ENCODE data around the gene BHMT.
"Not testable (repeated sequence)": the region's sequence is repeated elsewhere in the genome, so short reads cannot be mapped to it uniquely, and the experiment has no call there.

Gene BHMT

DNA sequence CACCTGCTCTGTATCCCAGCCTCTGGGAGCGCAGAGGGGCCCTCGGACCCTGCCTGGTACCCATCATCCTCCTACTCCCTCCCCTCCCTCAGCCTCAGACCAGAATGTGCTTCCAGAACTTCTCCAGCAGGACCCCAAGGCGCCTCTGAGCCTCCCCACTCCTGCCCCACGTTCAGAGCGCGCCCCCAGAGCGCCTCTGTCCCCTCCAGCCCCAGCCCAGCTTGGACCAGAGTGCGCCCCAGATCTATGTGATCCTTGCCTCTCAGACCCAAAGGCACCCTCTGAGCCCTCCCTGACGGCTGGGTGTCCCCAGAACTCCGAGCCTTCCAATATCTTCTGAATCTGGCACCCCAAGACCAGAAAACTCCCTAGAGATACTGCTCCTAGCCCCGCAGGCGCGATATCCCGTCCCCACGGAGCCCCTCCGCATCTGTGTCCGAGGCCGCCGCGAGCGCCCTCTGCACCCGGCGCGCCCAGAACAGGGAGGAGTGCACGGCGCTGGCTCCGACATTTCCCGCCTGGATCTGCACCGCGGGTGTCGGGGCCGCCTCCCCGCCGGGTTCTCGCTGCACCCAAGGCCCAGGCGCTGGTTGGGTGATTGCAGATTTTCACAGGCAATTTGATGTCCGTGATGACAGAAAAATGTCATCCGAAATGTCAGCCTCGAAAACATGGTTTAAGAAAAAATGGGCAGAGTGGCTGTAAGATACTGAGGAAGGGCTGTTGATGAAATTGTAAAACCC, 522 bp downstream of the BHMT start:
- no peak for DNase-seq (ENCODE audit: low spot score)

DNA sequence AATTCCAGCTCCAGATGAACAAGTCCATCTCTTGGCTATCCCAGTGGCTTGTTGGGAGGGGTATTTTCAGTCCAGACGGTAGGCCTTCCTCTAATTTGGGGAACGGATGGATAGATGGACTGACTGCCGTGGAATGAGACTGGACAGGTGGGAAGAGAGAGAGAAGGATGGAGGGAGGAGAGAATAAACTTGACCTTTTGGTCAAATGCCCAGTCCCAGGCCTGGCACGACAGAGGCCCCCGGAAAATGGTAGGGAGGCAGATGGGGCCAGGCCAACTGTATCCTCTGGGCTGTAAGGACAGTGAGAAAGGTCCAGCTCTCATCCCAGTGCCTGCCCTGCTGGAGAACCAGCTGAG, 1.1 kb downstream of the BHMT start:
- no peak for DNase-seq (ENCODE audit: low spot score)

DNA sequence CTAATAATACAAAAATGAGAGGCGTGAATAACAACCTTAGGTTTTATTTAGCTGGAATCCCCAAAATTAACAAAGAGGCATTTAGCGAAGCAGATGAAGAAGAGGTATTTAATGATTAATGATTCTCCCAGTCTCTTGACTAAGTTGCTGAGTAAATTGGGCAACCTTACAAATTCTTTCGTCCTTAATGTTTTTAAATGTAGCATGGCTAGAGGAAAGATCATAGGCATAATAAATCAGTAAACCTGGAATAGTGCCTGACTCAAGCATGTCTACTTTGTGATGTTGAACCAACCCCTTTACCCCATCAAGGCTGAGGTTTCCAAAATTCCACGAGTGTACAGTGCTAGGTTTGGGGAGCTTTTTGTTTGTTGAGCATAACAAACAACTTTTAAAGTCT, 7.9 kb downstream of the BHMT start:
- no peak for DNase-seq (ENCODE audit: low spot score)

DNA sequence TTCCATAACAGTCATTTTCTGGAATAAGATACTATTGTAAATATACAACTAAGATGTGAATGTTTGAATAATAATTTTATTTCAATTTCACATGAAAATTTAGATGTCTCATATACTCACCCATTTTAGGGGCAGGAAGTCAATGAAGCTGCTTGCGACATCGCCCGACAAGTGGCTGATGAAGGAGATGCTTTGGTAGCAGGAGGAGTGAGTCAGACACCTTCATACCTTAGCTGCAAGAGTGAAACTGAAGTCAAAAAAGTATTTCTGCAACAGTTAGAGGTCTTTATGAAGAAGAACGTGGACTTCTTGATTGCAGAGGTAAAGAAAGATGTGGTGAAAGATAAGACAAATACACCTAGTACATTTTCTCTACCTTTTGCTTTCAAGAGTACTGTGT, 8.6 kb downstream of the BHMT start:
- DNase-seq (ENCODE audit: low spot score): no peak

DNA sequence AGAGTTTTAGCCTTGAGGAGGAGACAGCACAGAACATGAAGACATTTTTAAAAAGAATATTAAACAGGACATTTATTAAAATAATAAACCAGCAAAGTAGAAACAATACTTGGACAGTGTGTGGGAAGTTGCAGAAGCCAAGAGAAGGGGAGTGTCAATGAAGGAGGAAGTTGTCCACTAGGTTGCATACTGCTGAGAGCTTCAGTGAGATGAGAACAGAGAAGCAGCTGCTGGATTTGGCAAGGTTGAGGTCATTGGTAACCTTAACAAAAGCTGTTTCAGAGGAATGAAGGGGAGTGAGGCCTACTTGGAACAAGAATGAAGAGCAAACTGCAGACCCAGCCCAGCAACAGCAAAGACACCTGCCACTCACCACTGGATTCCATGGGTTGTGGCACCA, 11.4 kb downstream of the BHMT start:
- no peak for DNase-seq (ENCODE audit: low spot score)

DNA sequence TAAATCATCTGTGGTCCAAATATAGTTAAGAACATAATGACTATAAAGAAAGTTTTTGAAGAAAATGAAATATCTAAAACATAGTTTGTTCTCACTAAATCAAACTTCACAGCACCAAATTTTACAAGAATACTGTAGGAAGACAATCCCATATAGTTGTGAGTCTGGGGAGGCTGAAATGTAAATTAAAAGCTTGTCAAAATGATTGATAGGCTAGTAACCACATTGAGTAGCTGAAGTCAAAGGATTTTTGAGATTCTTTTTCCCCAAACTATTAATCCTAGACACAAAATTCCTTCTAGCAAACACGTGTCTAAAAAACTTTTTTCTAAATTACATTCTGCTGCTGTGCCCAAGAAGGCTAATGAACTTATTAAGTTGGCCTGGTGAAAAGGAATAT, 13.0 kb downstream of the BHMT start:
- no peak for DNase-seq (ENCODE audit: low spot score)

DNA sequence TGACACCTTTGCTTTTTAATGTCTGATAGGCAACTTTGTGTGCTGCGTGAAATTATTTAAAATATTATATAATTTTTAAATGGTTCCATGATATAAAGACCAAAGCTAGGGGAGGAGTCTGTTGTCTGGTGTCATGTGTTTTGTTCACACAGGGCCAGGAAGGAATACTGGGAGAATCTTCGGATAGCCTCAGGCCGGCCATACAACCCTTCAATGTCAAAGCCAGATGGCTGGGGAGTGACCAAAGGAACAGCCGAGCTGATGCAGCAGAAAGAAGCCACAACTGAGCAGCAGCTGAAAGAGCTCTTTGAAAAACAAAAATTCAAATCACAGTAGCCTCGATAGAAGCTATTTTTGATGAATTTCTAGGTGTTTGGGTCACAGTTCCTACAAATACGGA, 19.2 kb downstream of the BHMT start:
- DNase-seq (ENCODE audit: low spot score): no peak

DNA sequence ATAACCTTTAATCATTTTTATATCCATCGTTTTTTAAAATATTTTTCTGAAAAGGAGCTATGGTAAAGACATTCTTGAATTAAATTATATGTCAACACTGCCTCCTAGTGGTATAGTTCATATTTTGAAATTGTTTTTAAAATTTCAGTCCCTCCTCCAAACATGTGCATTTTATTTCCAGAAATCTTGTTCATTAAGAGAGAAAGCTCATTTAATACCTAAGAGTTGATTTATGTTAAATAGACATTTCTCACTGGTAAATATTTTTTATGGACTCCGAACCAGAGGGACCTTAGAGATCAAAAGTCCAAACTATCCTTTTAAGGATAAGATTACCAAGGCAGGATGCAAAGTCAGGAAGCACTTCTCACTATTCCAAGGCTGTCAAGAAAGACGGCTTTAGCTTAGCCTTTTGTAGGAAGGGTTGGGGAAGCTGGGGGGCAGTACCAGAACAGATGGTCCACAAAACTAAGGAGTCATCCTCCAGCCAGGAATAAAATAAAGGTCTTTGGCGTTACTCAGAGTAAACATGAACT, 21.6 kb downstream of the BHMT start:
- no peak for DNase-seq (ENCODE audit: low spot score)

DNA sequence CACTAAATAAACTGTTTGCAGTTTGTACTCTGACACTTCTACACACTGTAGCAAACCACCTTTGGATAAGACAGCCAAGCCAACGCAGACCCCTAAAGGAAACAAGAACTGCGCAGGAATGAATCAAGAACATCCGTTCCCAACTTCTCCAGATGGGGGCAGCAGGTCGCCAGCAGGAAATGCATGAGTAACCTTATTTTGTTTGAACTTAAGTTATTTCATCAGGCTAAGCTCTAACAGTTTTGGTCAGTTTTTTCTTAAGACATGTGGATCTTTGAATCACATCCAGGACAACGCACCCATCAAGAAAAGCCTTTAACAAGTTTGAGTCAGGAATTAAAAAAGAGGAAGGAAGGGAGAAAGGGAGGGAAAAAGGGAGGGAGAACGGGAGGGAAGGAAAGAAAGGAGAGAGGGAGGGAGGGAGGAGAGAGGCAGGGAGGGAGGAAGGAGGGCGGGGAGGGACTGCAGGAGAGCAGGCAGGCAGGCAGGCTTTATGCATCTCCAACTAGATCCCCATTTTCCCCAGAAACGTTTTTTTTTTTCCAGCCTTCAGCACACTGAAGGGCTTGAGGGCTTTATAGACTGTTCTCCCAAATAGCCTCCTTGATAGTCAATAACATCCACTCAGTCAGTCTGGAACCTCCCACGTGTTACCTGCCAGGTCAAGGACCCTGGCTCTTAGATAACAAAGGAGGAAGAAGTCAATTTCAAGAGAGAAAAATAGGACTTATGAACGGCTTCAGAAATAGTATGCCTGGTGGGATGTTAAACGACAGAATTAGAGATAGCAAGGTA, 22.2 kb downstream of the BHMT start:
- DNase-seq (ENCODE audit: low spot score): no peak

DNA sequence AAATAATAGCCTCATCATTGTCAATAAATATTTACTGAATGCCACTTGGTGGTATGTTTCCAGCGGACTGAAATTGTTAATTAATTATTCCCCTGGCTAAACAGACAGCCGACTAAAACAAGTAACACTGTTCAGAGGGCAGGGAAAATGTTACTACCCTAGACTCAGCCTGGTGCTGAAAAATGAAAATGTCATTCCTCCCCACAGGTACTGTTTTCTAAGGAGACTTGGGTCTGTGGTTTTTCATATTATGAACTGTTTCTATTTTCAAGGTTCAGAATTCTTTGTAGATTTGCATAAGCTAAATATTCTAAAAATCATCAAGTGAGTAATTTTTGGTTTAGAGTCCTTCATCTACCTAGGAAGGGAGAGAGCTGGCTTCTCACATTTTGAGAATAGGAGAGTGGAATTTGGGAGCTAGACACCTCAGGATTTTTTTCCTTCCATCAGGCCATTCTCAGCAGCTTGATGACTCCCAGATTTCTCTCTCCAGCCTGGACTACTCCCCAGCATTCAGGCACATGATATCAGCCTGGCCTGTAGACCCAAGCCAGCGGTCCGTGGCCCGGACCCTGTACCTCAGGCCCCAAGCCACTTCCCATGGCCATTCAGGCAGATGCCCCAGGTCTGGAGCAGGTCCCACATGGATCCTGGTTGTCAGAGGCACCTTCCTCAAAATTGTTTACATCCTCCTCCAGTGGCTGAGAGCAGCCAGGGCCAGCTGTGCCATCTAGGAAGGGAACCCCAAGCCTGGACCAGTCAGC, 24.4 kb downstream of the BHMT start:
- DNase-seq (ENCODE audit: low spot score): no peak

DNA sequence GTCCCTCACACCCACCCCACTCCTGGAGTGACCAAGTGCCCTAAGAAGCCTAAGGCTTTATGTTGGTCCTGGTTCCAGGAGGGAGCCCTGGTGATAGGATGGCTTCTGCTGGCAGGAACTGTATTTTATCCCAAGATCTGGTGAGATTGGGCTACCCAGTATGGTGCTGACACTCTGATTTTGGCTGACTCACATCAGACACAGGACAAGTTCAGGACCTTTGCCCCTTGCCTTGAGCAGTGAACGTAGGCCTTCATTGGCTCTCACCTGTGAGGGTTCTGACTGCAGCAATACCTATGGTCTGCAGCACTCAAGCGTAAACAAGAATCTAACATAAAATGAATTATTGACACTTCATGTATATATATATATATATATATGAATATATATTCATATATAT, 25.0 kb downstream of the BHMT start:
- DNase-seq (ENCODE audit: low spot score): no peak

DNA sequence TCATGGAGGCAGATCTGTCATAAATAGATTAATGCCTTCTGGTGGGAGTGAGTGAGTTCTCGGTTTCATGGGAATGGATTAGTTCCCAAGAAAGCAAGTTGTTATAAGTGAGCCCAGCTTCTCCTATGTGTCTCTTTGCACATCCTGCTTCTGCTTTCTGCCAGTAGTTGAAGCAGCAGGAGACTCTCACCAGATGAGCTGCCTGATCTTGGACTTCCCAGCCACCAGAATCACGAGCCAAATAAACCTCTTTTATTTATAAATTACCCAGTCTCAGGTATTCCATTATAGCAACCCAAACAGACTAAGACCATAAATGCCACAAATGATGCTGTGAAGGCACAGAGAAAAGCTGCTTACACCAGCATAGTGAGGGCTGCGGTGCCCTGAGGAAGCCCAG, 28.9 kb downstream of the BHMT start:
- no peak for DNase-seq (ENCODE audit: low spot score)

DNA sequence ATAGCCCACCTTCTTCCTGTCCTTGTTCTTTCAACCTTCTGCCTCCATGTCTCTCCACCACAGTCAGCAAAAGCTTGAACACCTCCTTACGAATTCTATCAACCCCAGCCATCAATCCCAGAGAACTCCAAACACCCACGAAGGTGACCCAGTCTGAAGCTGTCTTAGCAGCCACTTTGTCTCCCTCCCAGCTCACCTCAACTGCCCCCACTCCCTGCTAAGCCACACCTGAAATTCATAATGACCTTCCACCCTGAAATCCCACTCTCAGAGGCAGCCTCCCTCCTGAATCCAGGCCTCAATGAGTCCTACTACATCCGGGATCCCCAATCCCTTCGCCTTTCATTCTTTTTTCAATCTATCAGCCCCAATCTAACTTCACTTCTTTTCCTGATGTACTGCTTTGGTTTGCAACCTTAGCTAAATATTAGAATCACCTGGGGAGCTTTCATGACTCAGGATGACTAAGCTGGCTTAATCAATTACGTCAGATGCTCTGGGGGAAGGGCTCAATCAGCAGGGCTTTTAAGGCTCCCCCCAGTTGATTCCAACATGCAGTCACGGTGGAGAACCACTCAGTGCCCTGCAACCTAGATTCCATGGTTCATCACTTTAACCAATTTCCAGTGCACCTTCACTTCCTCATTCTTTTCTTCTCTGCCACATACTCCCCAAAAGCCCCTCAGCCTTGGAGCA, 32.2 kb downstream of the BHMT start:
- DNase-seq (ENCODE audit: low spot score): no peak

DNA sequence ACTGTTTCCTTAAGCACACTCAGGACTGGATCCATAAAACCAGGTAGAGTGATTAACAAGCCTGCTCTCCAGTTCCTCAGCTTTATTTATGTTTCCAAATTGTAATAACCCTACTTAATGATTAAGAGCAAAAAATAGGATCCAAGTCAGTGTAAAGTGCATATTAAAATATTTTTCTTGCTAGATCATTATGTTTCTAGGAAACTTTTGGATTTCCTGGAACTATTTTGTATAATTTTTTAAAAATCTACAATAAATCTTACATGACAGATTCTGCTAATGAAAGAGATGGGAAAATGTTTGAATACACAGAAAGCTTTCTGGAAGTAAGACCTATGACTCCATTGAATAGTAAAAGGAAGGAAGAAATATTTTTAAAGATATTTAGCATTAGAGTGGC, 35.5 kb downstream of the BHMT start:
- DNase-seq (ENCODE audit: low spot score): no peak

DNA sequence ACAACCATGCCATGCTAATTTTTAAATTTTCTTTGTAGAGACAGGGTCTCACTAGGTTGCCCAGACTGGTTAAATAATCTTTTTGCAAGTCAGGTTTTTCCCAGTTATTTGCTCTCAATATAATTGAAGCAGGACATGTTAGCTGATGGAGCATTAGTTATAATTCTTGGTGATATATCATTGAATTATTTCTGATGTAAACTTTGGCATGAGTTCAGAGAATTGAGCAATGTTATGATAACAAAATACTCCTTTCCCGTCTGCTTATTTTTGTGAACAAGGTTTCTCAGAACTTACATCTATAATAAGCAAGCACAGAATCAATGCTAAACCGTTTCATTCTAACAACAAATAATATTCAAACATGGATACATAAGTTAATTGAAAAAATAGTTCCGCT, 37.8 kb downstream of the BHMT start:
- DNase-seq (ENCODE audit: low spot score): no peak

DNA sequence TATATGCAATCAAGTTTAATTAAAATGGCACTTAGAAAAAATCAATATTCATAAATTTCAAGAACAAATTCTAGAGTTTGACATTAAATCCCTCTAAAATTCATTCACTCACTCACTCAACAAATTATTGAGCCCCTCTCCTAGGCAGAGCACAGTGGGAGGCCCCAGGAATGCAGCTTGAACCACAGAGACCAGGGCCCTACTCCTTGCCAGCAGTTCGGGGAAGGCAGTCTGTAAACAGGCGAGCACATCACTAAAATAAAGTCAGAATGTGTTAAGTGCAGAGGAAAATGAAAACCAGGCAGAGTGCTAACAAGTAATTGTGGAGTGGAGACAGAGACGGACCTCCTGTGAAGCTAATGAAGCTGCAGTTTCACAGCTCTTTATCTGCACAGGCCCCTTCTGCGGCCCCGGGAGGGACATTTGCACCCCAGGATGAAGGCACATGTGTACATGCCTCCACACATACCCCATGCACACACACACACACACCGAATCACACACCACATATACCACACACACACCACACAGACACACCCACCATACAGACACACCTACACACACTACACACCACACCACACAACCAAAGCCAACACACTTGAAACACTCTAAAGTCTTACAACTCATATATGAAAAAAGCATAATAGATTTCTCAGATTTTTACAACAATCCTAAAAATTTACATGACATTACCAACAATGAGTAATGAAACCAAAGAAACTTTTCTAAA, 40.5 kb downstream of the BHMT start:
- no peak for DNase-seq (ENCODE audit: low spot score)

DNA sequence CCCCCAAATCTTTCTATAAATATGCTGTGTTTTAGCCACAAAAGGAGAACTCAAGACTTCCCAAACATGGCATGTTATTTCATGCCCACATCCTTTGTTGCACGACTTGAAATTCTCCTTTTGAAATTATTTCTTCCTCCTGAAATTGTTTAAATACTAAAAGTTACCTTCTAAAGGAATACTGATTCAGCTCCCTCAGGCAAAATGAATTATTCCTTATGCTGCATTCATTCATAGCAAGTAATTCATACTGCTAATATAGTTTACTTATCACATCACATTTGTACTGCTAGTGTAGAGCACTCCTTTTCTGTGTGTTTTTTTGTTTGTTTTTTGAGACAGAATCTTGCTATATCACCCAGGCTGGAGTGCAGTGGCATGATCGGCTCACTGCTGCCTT, 45.7 kb downstream of the BHMT start:
- no peak for DNase-seq (ENCODE audit: low spot score)

DNA sequence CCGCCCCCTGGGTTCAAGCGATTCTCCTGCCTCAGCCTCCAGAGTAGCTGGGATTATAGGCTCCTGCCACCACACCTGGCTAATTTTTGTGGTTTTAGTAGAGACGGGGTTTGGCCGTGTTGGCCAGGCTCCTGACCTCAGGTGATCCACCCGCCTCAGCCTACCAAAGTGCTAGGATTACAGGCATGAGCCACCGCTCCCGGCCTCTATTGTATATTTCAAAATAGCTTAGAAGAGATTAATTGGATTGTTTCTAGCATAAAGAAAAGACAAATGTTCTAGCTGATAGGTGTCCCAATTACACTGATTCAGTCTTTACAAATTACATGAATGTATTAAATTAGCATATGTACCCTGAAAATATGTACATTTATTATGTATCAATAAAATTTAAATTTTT, 50.0 kb downstream of the BHMT start:
- DNase-seq (ENCODE audit: low spot score): not testable (repeated sequence)

DNA sequence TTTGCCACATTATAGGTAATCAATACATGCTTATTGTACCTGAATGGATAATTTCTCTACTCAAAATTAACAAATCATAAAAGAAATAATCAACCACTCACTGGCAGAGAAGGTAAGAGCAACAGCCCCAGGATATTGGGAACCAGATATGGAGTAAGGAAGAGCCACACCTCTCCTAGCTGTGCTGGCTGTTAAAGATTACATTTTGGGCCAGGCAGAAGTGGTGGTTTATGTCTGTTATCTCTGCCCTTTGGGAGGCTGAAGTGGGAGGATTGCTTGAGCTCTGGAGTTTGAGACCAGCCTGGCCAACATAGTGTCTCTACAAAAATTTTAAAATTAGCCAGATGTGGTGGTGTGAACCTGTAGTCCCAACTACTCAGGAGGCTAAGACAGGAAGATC, 56.4 kb downstream of the BHMT start:
- no peak for DNase-seq (ENCODE audit: low spot score)

DNA sequence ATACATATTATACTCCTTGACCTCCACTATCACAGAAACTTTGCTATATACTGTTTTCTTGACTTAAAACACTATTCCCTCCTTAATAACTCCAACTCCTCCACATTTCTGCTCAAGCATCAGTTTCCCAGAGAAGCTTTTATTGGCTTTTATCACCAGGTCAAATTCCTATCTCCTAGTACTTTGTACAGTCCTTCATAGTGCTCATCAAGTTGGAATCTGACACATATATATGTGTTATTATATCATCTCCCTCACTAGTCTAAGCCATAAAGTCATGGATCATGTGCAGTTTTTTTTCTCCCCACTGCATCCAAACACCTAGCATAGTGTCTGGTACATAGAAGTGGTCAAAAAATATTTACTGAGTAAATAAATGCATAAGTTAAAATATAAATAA, 59.1 kb downstream of the BHMT start:
- DNase-seq (ENCODE audit: low spot score): no peak

DNA sequence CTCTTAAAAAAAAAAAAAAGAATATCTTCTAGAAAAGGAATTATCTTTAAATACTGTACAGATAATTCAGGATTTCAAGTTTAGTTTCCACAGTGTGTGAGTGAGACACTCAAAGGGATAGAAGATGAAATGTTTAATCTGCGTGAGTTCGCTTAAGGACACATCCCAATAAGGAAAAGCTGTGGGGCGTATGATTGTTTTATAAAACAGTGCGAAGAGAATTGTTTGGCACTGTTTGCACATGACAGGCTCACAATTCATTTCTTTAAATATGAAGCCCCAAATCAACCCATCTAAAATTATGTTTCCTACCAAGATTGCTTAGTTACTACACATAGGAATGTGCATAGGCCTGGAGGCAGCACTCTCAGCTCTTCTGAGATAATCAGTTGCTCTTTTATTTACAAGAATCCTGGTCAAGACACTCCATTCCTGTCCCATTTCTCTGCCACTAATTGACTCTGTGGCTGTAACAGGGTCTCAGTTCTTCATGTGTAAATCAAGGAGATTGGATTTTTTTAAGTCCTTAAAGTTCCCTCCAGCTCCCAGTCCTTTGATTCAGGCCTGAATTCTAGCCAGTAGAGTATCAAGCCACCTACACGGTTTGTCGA, 60.1 kb downstream of the BHMT start:
- no peak for DNase-seq (ENCODE audit: low spot score)
